B cell (primary cell): ENCODE measurements around the gene IDS. TPM values are rescaled to one million over a fixed set of nuclear protein-coding genes. Genes with fewer than 3 reads are reported as not detected.
"Not testable (repeated sequence)": the region's sequence is repeated elsewhere in the genome, so short reads cannot be mapped to it uniquely, and the experiment has no call there.

Source experiments
- ATAC-seq: fragments of 200-7000 bp; cut with Tn5 transposase; one replicate; pipeline ENCODE4 v1.10.0; 2021; ENCODE audit warnings: low read depth, mild to moderate bottlenecking, moderate number of reproducible peaks, moderate library complexity
- CTCF ChIA-PET: fragments of 350-600 bp; sonication (Branson Sonifier 250); formaldehyde crosslinking; loops from one replicate; lab custom pipeline; 2021; ENCODE audit warnings: antibody characterized with exemption, inconsistent platforms; lab: Charles Lee
- POLR2A ChIA-PET: fragments of 350-600 bp; sonication (Branson Sonifier 250); formaldehyde crosslinking; loops from one replicate; lab custom pipeline; 2021; ENCODE audit warnings: antibody characterized with exemption; lab: Charles Lee
- DNase-seq: peaks from one replicate; pipeline ENCODE4 v3.0.0; 2013
- H2AFZ ChIP-seq: 2 replicates; pipeline ENCODE4 v1.6.1; 2012; ENCODE audit warnings: mild to moderate bottlenecking, low read depth, low read length; ENCODE audit not compliant: insufficient read depth, poor library complexity, severe bottlenecking
- H3K27ac ChIP-seq, 2 donors: 1 replicate in 1 of 2; 2 replicates in 1 of 2; pipeline ENCODE4 v1.5.1; 2012 to 2013; ENCODE audit warnings: low read length in 2 of 2, mild to moderate bottlenecking in 2 of 2, moderate library complexity in 1 of 2
- H3K27me3 ChIP-seq, 4 experiments: fragments of 200-600 bp in 1 of 4; sonication (generic) in 1 of 4; replicated peaks in 1 of 4; 1 replicate in 2 of 4; 2 replicates in 2 of 4; pipeline versions ENCODE4 v1.6.1 to v1.7.0; 2013 to 2016; ENCODE audit warnings: low read length in 3 of 4, mild to moderate bottlenecking in 2 of 4, mixed read lengths in 1 of 4, moderate library complexity in 1 of 4; ENCODE audit not compliant: insufficient read depth in 4 of 4, control insufficient read depth in 3 of 4; ENCODE audit errors: control extremely low read depth in 1 of 4
- H3K36me3 ChIP-seq, 2 experiments: replicated peaks in 1 of 2; 1 replicate in 1 of 2; 2 replicates in 1 of 2; pipeline versions ENCODE4 v1.6.1 to v1.7.1; 2013; ENCODE audit warnings: low read length in 1 of 2; ENCODE audit not compliant: insufficient read depth in 2 of 2, control insufficient read depth in 1 of 2; ENCODE audit errors: control extremely low read depth in 1 of 2, extremely low read depth in 1 of 2
- H3K4me1 ChIP-seq, 2 donors: fragments of 200-600 bp in 1 of 2; sonication (generic) in 1 of 2; 1 replicate in 1 of 2; 2 replicates in 1 of 2; pipeline versions ENCODE4 v1.5.1 to v1.6.1; 2013 to 2017; ENCODE audit warnings: low read length in 2 of 2; ENCODE audit not compliant: control insufficient read depth in 2 of 2, insufficient read depth in 2 of 2
- H3K4me2 ChIP-seq: replicated peaks from 2 replicates; pipeline ENCODE3; 2012; ENCODE audit warnings: mild to moderate bottlenecking, low read depth, low read length; ENCODE audit not compliant: poor library complexity, severe bottlenecking
- H3K4me3 ChIP-seq, 5 experiments: fragments of 200-600 bp in 1 of 5; sonication (generic) in 1 of 5; 1 replicate in 3 of 5; 2 replicates in 2 of 5; pipeline versions ENCODE4 v1.5.1 to v1.7.0; 2011 to 2016; ENCODE audit warnings: low read length in 4 of 5, mild to moderate bottlenecking in 4 of 5, low read depth in 2 of 5, control low read depth in 1 of 5, moderate library complexity in 1 of 5; ENCODE audit not compliant: insufficient read depth in 1 of 5; ENCODE audit errors: control extremely low read depth in 1 of 5, extremely low read depth in 1 of 5
- H3K79me2 ChIP-seq: fragments of 200-600 bp; sonication (generic); one replicate; pipeline ENCODE4 v1.6.0; 2016; ENCODE audit warnings: low read length; ENCODE audit not compliant: control insufficient read depth, insufficient read depth
- H3K9ac ChIP-seq: fragments of 200-600 bp; sonication (generic); 2 replicates; pipeline ENCODE4 v1.6.1; 2017; ENCODE audit warnings: mild to moderate bottlenecking, low read length, moderate library complexity
- H3K9me3 ChIP-seq, 3 donors: one replicate each; pipeline versions ENCODE4 v1.6.1 to v1.7.1; 2013; ENCODE audit warnings: low read length in 2 of 3; ENCODE audit not compliant: control insufficient read depth in 2 of 3, insufficient read depth in 1 of 3; ENCODE audit errors: control extremely low read depth in 1 of 3
- H4K20me1 ChIP-seq: 2 replicates; pipeline ENCODE4 v1.6.0; 2012; ENCODE audit warnings: mild to moderate bottlenecking, low read length; ENCODE audit not compliant: insufficient read depth, control insufficient read depth, poor library complexity, severe bottlenecking
- H3K27ac Mint-ChIP-seq: one replicate; pipeline ENCODE4 v1.8.0; 2021; ENCODE audit warnings: mixed read lengths
- H3K27me3 Mint-ChIP-seq: one replicate; pipeline ENCODE4 v1.8.0; 2021; ENCODE audit warnings: mixed read lengths
- H3K4me1 Mint-ChIP-seq: one replicate; pipeline ENCODE4 v1.8.0; 2021; ENCODE audit warnings: mixed read lengths
- H3K4me3 Mint-ChIP-seq: one replicate; pipeline ENCODE4 v1.8.0; 2021; ENCODE audit warnings: mixed read lengths
- H3K9me3 Mint-ChIP-seq: one replicate; pipeline ENCODE4 v1.8.0; 2022; ENCODE audit warnings: mixed read lengths; ENCODE audit not compliant: insufficient read depth
- CTCF ChIP-seq: fragments of 200-600 bp; IDR thresholded peaks from one replicate; pipeline ENCODE4 v1.8.0; 2022; ENCODE audit warnings: antibody characterized with exemption, mild to moderate bottlenecking
- EZH2 ChIP-seq: IDR thresholded peaks from 2 replicates; pipeline ENCODE4 v1.6.1; 2012; ENCODE audit warnings: borderline replicate concordance, low read depth, mild to moderate bottlenecking, moderate library complexity, low read length; ENCODE audit not compliant: insufficient read depth, poor library complexity, severe bottlenecking
- WGBS: methylation state at CpG from one replicate; pipeline ENCODE4 v1.1.5; 2013; ENCODE audit warnings: missing lambda C conversion rate; ENCODE audit not compliant: insufficient coverage; 5-methylcytosine and 5-hydroxymethylcytosine counted together
- intact Hi-C: fragments of 100-400 bp; cut with micrococcal nuclease; formaldehyde crosslinking; loops from one replicate; pipeline ENCODE4 v1.10.0; 2022
- polyA plus RNA-seq: library from polyadenylated mRNA; depleted of rRNA; stranded (reverse); fragments of >200 nt; gene quantifications from 2 replicates; pipeline ENCODE4 v1.2.3, GENCODE V29; 2012
- total RNA-seq, 2 donors: library from RNA; stranded (reverse); fragments of 120-200 nt in 1 of 2; gene quantifications; 1 replicate in 1 of 2; 2 replicates in 1 of 2; pipeline versions ENCODE4 v1.2.3 to v1.2.4, GENCODE V29; 2013 to 2022

The IDS gene
- total and polyA plus RNA-seq, 2 donors (not counting 1 experiment from before 2014, with no cell fraction given), result 85.3 to 169 TPM

DNA sequence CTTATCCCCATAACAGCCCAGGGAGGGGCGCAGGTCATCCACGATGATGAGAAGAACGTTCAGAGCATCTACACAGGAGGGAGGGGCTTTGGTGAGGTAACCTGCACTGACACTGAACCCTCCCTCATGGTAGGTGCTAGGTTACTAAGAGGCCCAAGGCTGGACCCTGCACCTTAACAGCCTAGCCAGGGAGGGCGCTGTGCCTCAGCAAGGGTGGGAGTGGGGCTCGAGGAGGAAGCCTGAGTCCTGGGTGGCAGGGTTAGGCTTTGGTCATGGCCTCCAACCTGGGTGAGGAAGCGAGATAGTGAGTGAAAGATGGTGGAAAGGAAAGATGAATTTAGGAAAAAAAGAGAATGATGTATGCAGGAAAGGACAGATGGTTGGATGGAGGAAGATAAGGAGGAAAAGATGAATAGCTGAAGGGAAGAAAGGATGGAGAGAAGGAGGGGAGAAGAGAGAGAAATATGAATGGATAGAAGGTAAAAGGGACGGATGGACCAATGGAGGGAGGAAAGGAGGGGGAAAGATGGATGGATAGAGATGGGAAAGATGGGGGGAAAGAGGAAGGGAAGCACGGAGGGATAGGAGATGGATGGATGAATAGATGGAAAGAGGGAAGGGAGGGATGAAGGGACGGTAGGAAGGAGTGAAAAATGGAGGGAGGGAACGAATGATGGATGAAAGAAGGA lies 736 bp downstream of the IDS start:
- Histone ChIP-seq H2AFZ (no peak overlapping the region), H3K9me3 (no peaks in the 10 kb centered on the region), H3K4me3 (peak overlapping the region; percentile 24 to 81 (median 79)), H3K27ac (peak overlapping the region; percentile 95 to 98), H4K20me1 (peaks cover 21% of the 10 kb centered on the region), H3K27me3 (peaks cover 0 to under 1% (median 0%) of the 10 kb centered on the region in 4 experiments), H3K9ac (peak overlapping the region; percentile 83), H3K4me2 (peak overlapping the region; percentile 89), H3K4me1 (peaks cover 12 to 24% of the 10 kb centered on the region in 2 donors), H3K79me2 (peaks cover 24% of the 10 kb centered on the region), H3K36me3 (peaks cover 0 to 36% of the 10 kb centered on the region in 2 experiments)
- ATAC-seq, result peak; percentile 41
- DNase-seq, result peak; percentile 70
- Mint-ChIP-seq H3K9me3 (no peaks in the 10 kb centered on the region), H3K4me3 (peak overlapping the region; percentile 95), H3K27ac (peak overlapping the region; percentile 96), H3K4me1 (peaks cover 22% of the 10 kb centered on the region), H3K27me3 (peaks cover 2% of the 10 kb centered on the region)
- POLR2A ChIA-PET, result interaction anchor here (0.5 to 2.3 kb wide), 6 partner anchors 24 to 1892 kb away, joined by 3 to 27 read pairs (median 6); partner anchors contain the start of genes EOLA1, FMR1, MTMR1 and VMA21
- intact Hi-C loops, result loop anchor here (2.0 kb wide), 1 partner anchor 20 kb away; no protein-coding TSS in a partner anchor
- 8% methylated on average over 4 of the region's 10 CpGs for WGBS
- CTCF ChIA-PET, result interaction anchor here (0.6 to 2.8 kb wide), 2 partner anchors 14 to 35 kb away, joined by 4 to 20 read pairs; partner anchors contain the start of gene EOLA1
- TF ChIP-seq CTCF, result peak; percentile 40
- TF ChIP-seq EZH2, result no peak

GRCh38 chrX:149503446-149503845 lies 1.7 kb downstream of the IDS start:
- DNase-seq, result peak; percentile 83
- ChIA-PET CTCF (interaction anchor here (2.8 kb wide), 1 partner anchor 36 kb away, joined by 20 read pairs; the partner anchor contains the start of gene EOLA1), POLR2A (interaction anchor here (2.3 kb wide), 1 partner anchor 37 kb away, joined by 27 read pairs; the partner anchor contains the start of gene EOLA1)
- H2AFZ ChIP-seq, intact Hi-C loops, H3K27me3 Mint-ChIP-seq, H3K9me3 ChIP-seq, H3K9me3 Mint-ChIP-seq, H3K4me2 ChIP-seq, H3K27me3 ChIP-seq: not testable (repeated sequence)
- H3K36me3 ChIP-seq, result peaks cover 0 to 41% of the 10 kb centered on the region in 2 experiments
- H3K4me1 ChIP-seq, result peaks cover 12 to 24% of the 10 kb centered on the region in 2 donors
- peak overlapping the region; percentile 83 for H3K9ac ChIP-seq
- H3K79me2 ChIP-seq, result peaks cover 24% of the 10 kb centered on the region
- H4K20me1 ChIP-seq, result peaks cover 21% of the 10 kb centered on the region
- peak overlapping the region in 2 of 5 experiments; percentile 27 to 81 for H3K4me3 ChIP-seq
- Mint-ChIP-seq H3K4me3 (peak overlapping the region; percentile 95), H3K27ac (peak overlapping the region; percentile 96), H3K4me1 (peaks cover 23% of the 10 kb centered on the region)
- WGBS, result 20% methylated on average over 1 of the region's 10 CpGs
- H3K27ac ChIP-seq, result peak overlapping the region; percentile 95 to 98
- ATAC-seq, result peak; percentile 63

DNA sequence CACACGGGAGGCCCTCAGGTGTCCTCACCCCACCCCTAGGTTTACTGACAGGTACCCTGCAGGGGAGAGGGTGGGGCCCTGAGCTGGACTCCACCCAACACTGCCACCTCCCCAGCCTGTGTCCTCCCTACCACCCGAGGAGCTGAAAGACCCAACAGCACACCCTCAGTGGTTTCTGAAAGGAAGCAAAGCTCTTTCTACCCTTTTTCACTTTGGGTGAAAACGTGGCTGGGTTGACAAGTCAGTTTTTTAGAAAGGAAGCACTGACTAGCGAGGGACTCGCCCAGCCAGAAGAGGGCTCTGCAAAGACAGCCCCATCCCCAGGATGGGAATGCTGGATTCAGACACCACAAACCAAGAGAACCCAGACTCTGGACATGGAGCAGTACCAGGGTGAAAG lies 2.2 kb downstream of the IDS start:
- CTCF ChIA-PET, result interaction anchor here (2.8 kb wide), 1 partner anchor 37 kb away, joined by 20 read pairs; the partner anchor contains the start of gene EOLA1
- H3K9me3 ChIP-seq, H3K9ac ChIP-seq, ATAC-seq, POLR2A ChIA-PET, H3K27me3 ChIP-seq, H3K4me3 ChIP-seq, H3K27me3 Mint-ChIP-seq, H3K4me3 Mint-ChIP-seq, H2AFZ ChIP-seq, intact Hi-C loops, H3K4me2 ChIP-seq, DNase-seq, H3K9me3 Mint-ChIP-seq: not testable (repeated sequence)
- H3K79me2 ChIP-seq, result peaks cover 20% of the 10 kb centered on the region
- peaks cover 12 to 24% of the 10 kb centered on the region in 2 donors for H3K4me1 ChIP-seq
- peak overlapping the region; percentile 46 to 75 for H3K27ac ChIP-seq
- no CpG with 5 or more reads among the region's 5 CpGs for WGBS
- Mint-ChIP-seq H3K4me1 (peaks cover 23% of the 10 kb centered on the region), H3K27ac (peak overlapping the region; percentile 46)
- H3K36me3 ChIP-seq, result peaks cover 0 to 46% of the 10 kb centered on the region in 2 experiments
- H4K20me1 ChIP-seq, result peaks cover 21% of the 10 kb centered on the region
